Measurements from ENCODE around the gene MACROD1. TPM values are rescaled to one million over a fixed set of nuclear protein-coding genes. Genes with fewer than 3 reads are reported as not detected.

MACROD1 gene
- total and polyA plus RNA-seq, 2 experiments from 2014 or later, result 21.2 to 29.8 TPM

GRCh38 chr11:63985812-63986155 is 180.1 kb downstream of the MACROD1 start:
- Histone ChIP-seq H3K9me3 (ENCODE audit: low read depth) (no peaks in the 10 kb centered on the region), H3K4me1 (ENCODE audit: insufficient read depth) (peaks cover 14% of the 10 kb centered on the region), H2AFZ (peak overlapping the region; percentile 84), H3K4me2 (peak overlapping the region; percentile 91), H3K9me2 (replicated peaks; ENCODE audit: insufficient read depth) (no peaks in the 10 kb centered on the region), H4K20me1 (ENCODE audit: insufficient read depth, poor library complexity, severe bottlenecking) (peaks cover 11% of the 10 kb centered on the region), H3K79me2 (peaks cover 64% of the 10 kb centered on the region), H3K36me3 (replicated peaks; ENCODE audit: insufficient read depth, low read depth) (no peaks in the 10 kb centered on the region), H3K4me3 (peak overlapping the region; percentile 91), H3K27me3 (no peaks in the 10 kb centered on the region), H3K27ac (peak overlapping the region; percentile 97)
- DNase-seq (ENCODE audit: low spot score), result no peak
- TF ChIP-seq EZH2phosphoT487 (IDR thresholded peaks at IDR 0.05; ENCODE audit: low read depth, severe bottlenecking, unreplicated experiment), result no peak
- no peak for TF ChIP-seq CTCF (IDR thresholded peaks at IDR 0.05; ENCODE audit: poor library complexity)
- TF ChIP-seq EZH2 (IDR thresholded peaks at IDR 0.05; ENCODE audit: borderline replicate concordance), result no peak
- WGBS (ENCODE audit: low lambda C conversion rate, missing lambda C conversion rate), result 20% methylated on average over 18 of the region's 18 CpGs

DNA sequence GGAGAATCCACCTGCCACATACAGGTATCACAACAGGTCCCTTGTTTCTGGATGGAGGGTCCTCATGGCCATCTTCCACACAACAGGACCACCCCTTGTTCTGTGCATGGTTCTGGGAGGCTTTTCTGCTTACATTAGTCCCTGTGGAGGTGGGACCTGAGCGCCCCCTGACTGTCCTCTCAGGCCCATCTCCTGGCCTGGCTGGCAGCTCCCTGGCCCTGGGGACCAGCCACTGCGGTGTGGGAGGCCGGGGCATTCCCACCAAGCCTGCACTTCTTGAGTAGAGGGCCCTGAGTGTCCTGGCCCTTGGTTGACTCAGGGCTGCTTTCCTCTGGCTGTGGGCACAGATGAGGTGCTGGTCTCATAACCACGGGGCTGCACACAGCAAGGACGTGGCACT is 186.5 kb downstream of the MACROD1 start:
- no peaks in the 10 kb centered on the region for H3K9me3 ChIP-seq (ENCODE audit: low read depth)
- no peak overlapping the region for H3K4me2 ChIP-seq
- H3K4me1 ChIP-seq (ENCODE audit: insufficient read depth), result peaks cover 15% of the 10 kb centered on the region
- no peak overlapping the region for H3K27ac ChIP-seq
- no peaks in the 10 kb centered on the region for H3K27me3 ChIP-seq
- H2AFZ ChIP-seq, result no peak overlapping the region
- WGBS (ENCODE audit: low lambda C conversion rate, missing lambda C conversion rate), result 94% methylated on average over 5 of the region's 5 CpGs
- H3K79me2 ChIP-seq, result peaks cover 75% of the 10 kb centered on the region
- TF ChIP-seq EZH2 (IDR thresholded peaks at IDR 0.05; ENCODE audit: borderline replicate concordance), result no peak
- no peak for TF ChIP-seq CTCF (IDR thresholded peaks at IDR 0.05; ENCODE audit: poor library complexity)
- TF ChIP-seq EZH2phosphoT487 (IDR thresholded peaks at IDR 0.05; ENCODE audit: low read depth, severe bottlenecking, unreplicated experiment), result no peak
- no peaks in the 10 kb centered on the region for H3K9me2 ChIP-seq (replicated peaks; ENCODE audit: insufficient read depth)
- no peaks in the 10 kb centered on the region for H3K36me3 ChIP-seq (replicated peaks; ENCODE audit: insufficient read depth, low read depth)
- no peak overlapping the region for H3K4me3 ChIP-seq
- DNase-seq (ENCODE audit: low spot score), result no peak
- H4K20me1 ChIP-seq (ENCODE audit: insufficient read depth, poor library complexity, severe bottlenecking), result peaks cover 12% of the 10 kb centered on the region

DNA sequence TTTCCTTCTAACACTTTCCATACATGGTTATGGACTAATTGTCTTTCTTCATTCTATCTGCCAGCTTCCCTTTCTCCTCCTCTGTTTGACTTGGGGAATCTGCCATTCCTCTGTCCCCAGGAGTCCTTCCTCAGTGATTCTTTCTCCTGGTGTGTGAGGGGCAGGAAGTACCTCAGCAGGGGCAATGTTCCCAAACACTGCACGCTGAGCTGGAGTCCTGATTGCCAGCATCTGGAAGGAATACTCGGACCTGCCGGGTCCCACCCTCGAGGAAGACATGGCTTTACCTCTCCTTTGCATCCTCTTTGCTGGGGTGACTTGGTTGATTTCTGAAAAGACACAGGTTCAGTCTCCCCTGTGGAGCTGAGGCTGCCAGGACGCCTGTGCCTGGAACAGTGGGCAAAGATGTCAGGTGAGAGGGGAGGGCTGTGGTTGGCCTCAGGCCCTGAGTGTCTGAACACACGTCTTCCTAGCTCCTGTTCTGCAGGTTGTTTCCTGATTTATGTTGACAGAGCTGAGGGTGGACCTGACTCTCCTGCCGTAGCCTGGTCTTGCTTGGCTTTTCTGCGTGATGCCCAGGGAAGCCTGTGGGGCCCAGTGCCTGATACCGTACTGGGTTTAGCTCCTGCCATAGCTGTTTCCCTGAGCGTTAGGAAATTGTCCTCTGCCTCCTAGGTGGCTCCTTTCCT is 187.2 kb downstream of the MACROD1 start:
- no peak for TF ChIP-seq EZH2phosphoT487 (IDR thresholded peaks at IDR 0.05; ENCODE audit: low read depth, severe bottlenecking, unreplicated experiment)
- no peak for TF ChIP-seq EZH2 (IDR thresholded peaks at IDR 0.05; ENCODE audit: borderline replicate concordance)
- TF ChIP-seq CTCF (IDR thresholded peaks at IDR 0.05; ENCODE audit: poor library complexity), result no peak
- DNase-seq (ENCODE audit: low spot score), result no peak
- Histone ChIP-seq H3K4me1 (ENCODE audit: insufficient read depth) (peaks cover 15% of the 10 kb centered on the region), H3K4me2 (no peak overlapping the region), H3K27ac (no peak overlapping the region), H4K20me1 (ENCODE audit: insufficient read depth, poor library complexity, severe bottlenecking) (peaks cover 12% of the 10 kb centered on the region), H3K27me3 (no peaks in the 10 kb centered on the region), H3K79me2 (peaks cover 67% of the 10 kb centered on the region), H2AFZ (no peak overlapping the region), H3K36me3 (replicated peaks; ENCODE audit: insufficient read depth, low read depth) (no peaks in the 10 kb centered on the region), H3K9me2 (replicated peaks; ENCODE audit: insufficient read depth) (no peaks in the 10 kb centered on the region), H3K9me3 (ENCODE audit: low read depth) (no peaks in the 10 kb centered on the region), H3K4me3 (no peak overlapping the region)
- WGBS (ENCODE audit: low lambda C conversion rate, missing lambda C conversion rate), result 73% methylated on average over 10 of the region's 10 CpGs

Measured in hepatocyte (in vitro differentiated cells).